ENCODE measurements around the gene NHS. TPM values are rescaled to one million over a fixed set of nuclear protein-coding genes. Genes with fewer than 3 reads are reported as not detected.

NHS gene
- total and polyA plus RNA-seq, 11 donors, result 0.22 to 3.4 (median 1.1) TPM

GRCh38 chrX:17481086-17481485, 106.1 kb downstream of the NHS start:
- peaks cover 0 to under 1% (median 0%) of the 10 kb centered on the region in 12 donors for H3K4me1 ChIP-seq
- H3K36me3 ChIP-seq, result no peaks in the 10 kb centered on the region
- H3K4me3 ChIP-seq, result no peak overlapping the region
- peaks cover 0 to 13% (median 0%) of the 10 kb centered on the region in 9 donors for H3K27me3 ChIP-seq
- WGBS, 4 donors, result 75 to 86% (median 80%) methylated on average over 4 of the region's 4 CpGs
- intact Hi-C loops (cut with DNase I), result no loop called here
- TF ChIP-seq CTCF (IDR thresholded peaks at IDR 0.05) (no peak), POLR2A (IDR thresholded peaks at IDR 0.05) (no peak)
- H3K9me3 ChIP-seq, result no peaks in the 10 kb centered on the region
- DNase-seq (no peak), ATAC-seq (no peak)
- H3K27ac ChIP-seq, result no peak overlapping the region

- no peak for ATAC-seq
- Histone ChIP-seq H3K4me3 (no peak overlapping the region), H3K9me3 (no peaks in the 10 kb centered on the region), H3K27ac (no peak overlapping the region), H3K27me3 (peaks cover 0 to 6% (median 0%) of the 10 kb centered on the region in 9 donors), H3K36me3 (no peaks in the 10 kb centered on the region), H3K4me1 (no peaks in the 10 kb centered on the region)
- intact Hi-C loops (cut with DNase I), result no loop called here
- TF ChIP-seq POLR2A (IDR thresholded peaks at IDR 0.05) (no peak), CTCF (IDR thresholded peaks at IDR 0.05) (no peak)
- no peak for DNase-seq
- WGBS, 4 donors, result 67 to 100% (median 84%) methylated on average over 1 of the region's 1 CpG
Measured at GRCh38 chrX:17484592-17484991, 109.6 kb downstream of the NHS start.

GRCh38 chrX:17485391-17485790, 110.4 kb downstream of the NHS start:
- Histone ChIP-seq H3K27me3 (peaks cover 0 to 6% (median 0%) of the 10 kb centered on the region in 9 donors), H3K27ac (no peak overlapping the region), H3K9me3 (peaks cover 0 to 3% (median 0%) of the 10 kb centered on the region in 12 donors), H3K36me3 (no peaks in the 10 kb centered on the region), H3K4me3 (no peak overlapping the region), H3K4me1 (no peaks in the 10 kb centered on the region)
- 62 to 83% (median 65%) methylated on average over 5 of the region's 5 CpGs for WGBS, 4 donors
- TF ChIP-seq CTCF (IDR thresholded peaks at IDR 0.05) (no peak), POLR2A (IDR thresholded peaks at IDR 0.05) (no peak)
- intact Hi-C loops (cut with DNase I), result no loop called here
- ATAC-seq, result no peak
- DNase-seq, result no peak

- no peak for ATAC-seq
- intact Hi-C loops (cut with DNase I), result no loop called here
- peaks cover 0 to 6% (median 0%) of the 10 kb centered on the region in 9 donors for H3K27me3 ChIP-seq
- no peak overlapping the region for H3K27ac ChIP-seq
- no peaks in the 10 kb centered on the region for H3K36me3 ChIP-seq
- peaks cover 0 to 4% (median 0%) of the 10 kb centered on the region in 12 donors for H3K9me3 ChIP-seq
- no peak for DNase-seq
- TF ChIP-seq POLR2A (IDR thresholded peaks at IDR 0.05) (no peak), CTCF (IDR thresholded peaks at IDR 0.05) (no peak)
- H3K4me1 ChIP-seq, result no peaks in the 10 kb centered on the region
- no peak overlapping the region for H3K4me3 ChIP-seq
- 62 to 80% (median 69%) methylated on average over 8 of the region's 8 CpGs for WGBS, 4 donors
Measured at GRCh38 chrX:17488036-17488435, 113.0 kb downstream of the NHS start.
